ENCODE data around the gene RFPL4AL1.

DNA sequence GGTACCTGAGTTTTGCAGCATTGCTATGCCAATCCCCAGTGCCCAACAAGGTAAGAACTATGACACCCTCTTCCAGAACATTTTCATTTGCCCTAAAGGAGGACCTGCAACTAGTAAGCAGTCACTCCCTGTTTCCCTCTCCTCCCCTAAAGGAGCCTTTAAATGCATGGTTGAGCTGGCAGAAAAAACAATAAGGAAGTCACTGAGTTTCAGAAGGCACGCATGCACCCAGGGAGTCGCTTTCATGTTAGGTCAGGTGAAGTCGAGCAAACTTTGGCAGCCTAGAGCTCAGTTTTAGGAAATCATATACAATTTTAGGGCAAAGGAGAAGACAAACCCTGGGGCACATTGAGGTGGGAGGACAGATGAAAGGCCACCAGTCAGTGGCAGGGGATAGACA lies 51.1 kb downstream of the RFPL4AL1 start:
- TF ChIP-seq CTCF (IDR thresholded peaks at IDR 0.05 in 2 of 3, conservative IDR thresholded peaks at IDR 0.05 in 1 of 3; ENCODE audit: insufficient read depth in 2 of 3, low read depth in 1 of 3, low read length in 3 of 3) (no peak), CEBPB (tag; IDR thresholded peaks at IDR 0.05) (no peak), NFE2L1 (tag; IDR thresholded peaks at IDR 0.05; ENCODE audit: borderline replicate concordance, low read depth) (no peak), IRF2 (CRISPR knock-in tag; IDR thresholded peaks at IDR 0.05) (no peak), EZH2 (IDR thresholded peaks at IDR 0.05; ENCODE audit: borderline replicate concordance, low read depth, low read length) (no peak), SRF (CRISPR knock-in tag; IDR thresholded peaks at IDR 0.05) (no peak), PPARD (CRISPR knock-in tag; IDR thresholded peaks at IDR 0.05) (no peak), JUND (IDR thresholded peaks at IDR 0.05; ENCODE audit: borderline replicate concordance, low read depth, low read length) (no peak), JUND (tag; IDR thresholded peaks at IDR 0.05; ENCODE audit: borderline replicate concordance, low read depth, low read length) (no peak), GABPA (tag; conservative IDR thresholded peaks at IDR 0.05; ENCODE audit: low read depth) (no peak)
